Stimulated activated naive CD8-positive, alpha-beta T cell treated with anti-CD3 and anti-CD28 coated beads, Interleukin-15, Interleukin-2, amounts not matched to agents 100 ng/mL and 50 ng/mL, for 24 hours (primary cell): Measurements from ENCODE around the gene DLGAP5.

ENCODE experiments used
- H3K27ac Mint-ChIP-seq: one replicate; pipeline ENCODE4 v1.8.0; 2021; ENCODE audit warnings: mild to moderate bottlenecking, mixed read lengths
- H3K27me3 Mint-ChIP-seq: one replicate; pipeline ENCODE4 v1.8.0; 2021; ENCODE audit warnings: mixed read lengths
- H3K36me3 Mint-ChIP-seq: one replicate; pipeline ENCODE4 v1.8.0; 2021; ENCODE audit warnings: low read depth, mixed read lengths
- H3K4me1 Mint-ChIP-seq: one replicate; pipeline ENCODE4 v1.8.0; 2021; ENCODE audit warnings: low read depth, mixed read lengths
- H3K4me3 Mint-ChIP-seq: one replicate; pipeline ENCODE4 v1.8.0; 2021; ENCODE audit warnings: mild to moderate bottlenecking, mixed read lengths
- H3K9me3 Mint-ChIP-seq: one replicate; pipeline ENCODE4 v1.8.0; 2021; ENCODE audit warnings: mixed read lengths

The DLGAP5 gene

GRCh38 chr14:55127460-55127951 is 63.9 kb downstream of the DLGAP5 start:
- no peak overlapping the region for H3K27ac Mint-ChIP-seq
- no peaks in the 10 kb centered on the region for H3K9me3 Mint-ChIP-seq
- peaks cover 3% of the 10 kb centered on the region for H3K36me3 Mint-ChIP-seq
- peaks cover 37% of the 10 kb centered on the region for H3K27me3 Mint-ChIP-seq
- H3K4me1 Mint-ChIP-seq = peaks cover 15% of the 10 kb centered on the region
- H3K4me3 Mint-ChIP-seq = no peak overlapping the region

GRCh38 chr14:55126932-55127459 is 64.4 kb downstream of the DLGAP5 start:
- H3K27me3 Mint-ChIP-seq = peaks cover 34% of the 10 kb centered on the region
- H3K27ac Mint-ChIP-seq = no peak overlapping the region
- H3K9me3 Mint-ChIP-seq = no peaks in the 10 kb centered on the region
- H3K4me1 Mint-ChIP-seq = peaks cover 15% of the 10 kb centered on the region
- H3K4me3 Mint-ChIP-seq = no peak overlapping the region
- H3K36me3 Mint-ChIP-seq = peaks cover 3% of the 10 kb centered on the region

GRCh38 chr14:55126034-55126433 is 65.4 kb downstream of the DLGAP5 start:
- Mint-ChIP-seq H3K27ac (no peak overlapping the region), H3K9me3 (no peaks in the 10 kb centered on the region), H3K4me1 (peaks cover 15% of the 10 kb centered on the region), H3K36me3 (no peaks in the 10 kb centered on the region), H3K4me3 (no peak overlapping the region), H3K27me3 (peaks cover 26% of the 10 kb centered on the region)

- Mint-ChIP-seq H3K27ac (no peak overlapping the region), H3K27me3 (peaks cover 23% of the 10 kb centered on the region), H3K4me3 (no peak overlapping the region), H3K4me1 (peaks cover 15% of the 10 kb centered on the region), H3K9me3 (no peaks in the 10 kb centered on the region), H3K36me3 (no peaks in the 10 kb centered on the region)
Measured at GRCh38 chr14:55125403-55125802, 66.0 kb downstream of the DLGAP5 start.

- Mint-ChIP-seq H3K4me3 (no peak overlapping the region), H3K4me1 (peaks cover 10% of the 10 kb centered on the region), H3K27me3 (peaks cover 19% of the 10 kb centered on the region), H3K27ac (no peak overlapping the region), H3K9me3 (no peaks in the 10 kb centered on the region), H3K36me3 (no peaks in the 10 kb centered on the region)
Measured at GRCh38 chr14:55124774-55125386, 66.5 kb downstream of the DLGAP5 start.

GRCh38 chr14:55123852-55124639 is 67.3 kb downstream of the DLGAP5 start:
- H3K27me3 Mint-ChIP-seq = peaks cover 19% of the 10 kb centered on the region
- peaks cover 8% of the 10 kb centered on the region for H3K4me1 Mint-ChIP-seq
- no peaks in the 10 kb centered on the region for H3K9me3 Mint-ChIP-seq
- H3K27ac Mint-ChIP-seq = no peak overlapping the region
- no peaks in the 10 kb centered on the region for H3K36me3 Mint-ChIP-seq
- no peak overlapping the region for H3K4me3 Mint-ChIP-seq

GRCh38 chr14:55123101-55123500 is 68.3 kb downstream of the DLGAP5 start:
- Mint-ChIP-seq H3K9me3 (no peaks in the 10 kb centered on the region), H3K27ac (no peak overlapping the region), H3K4me1 (peaks cover 8% of the 10 kb centered on the region), H3K4me3 (no peak overlapping the region), H3K36me3 (no peaks in the 10 kb centered on the region), H3K27me3 (peaks cover 12% of the 10 kb centered on the region)

GRCh38 chr14:55122440-55122986 is 68.9 kb downstream of the DLGAP5 start:
- Mint-ChIP-seq H3K36me3 (no peaks in the 10 kb centered on the region), H3K4me1 (peaks cover 8% of the 10 kb centered on the region), H3K27ac (peak overlapping the region; percentile 46), H3K9me3 (no peaks in the 10 kb centered on the region), H3K4me3 (no peak overlapping the region), H3K27me3 (peaks cover 8% of the 10 kb centered on the region)

- Mint-ChIP-seq H3K27ac (no peak overlapping the region), H3K4me1 (peaks cover 6% of the 10 kb centered on the region), H3K27me3 (peaks cover under 1% of the 10 kb centered on the region)
Measured at GRCh38 chr14:55121628-55122439, 69.6 kb downstream of the DLGAP5 start.

GRCh38 chr14:55120571-55121495 is 70.6 kb downstream of the DLGAP5 start:
- Mint-ChIP-seq H3K27me3 (no peaks in the 10 kb centered on the region), H3K9me3 (no peaks in the 10 kb centered on the region), H3K4me3 (no peak overlapping the region), H3K4me1 (peaks cover 5% of the 10 kb centered on the region), H3K27ac (no peak overlapping the region), H3K36me3 (no peaks in the 10 kb centered on the region)

More at GRCh38 chr14:55121628-55122439, 69.6 kb downstream of the DLGAP5 start:
- H3K4me3 Mint-ChIP-seq = no peak overlapping the region
- no peaks in the 10 kb centered on the region for H3K9me3 Mint-ChIP-seq
- no peaks in the 10 kb centered on the region for H3K36me3 Mint-ChIP-seq

- Mint-ChIP-seq H3K4me3 (no peak overlapping the region), H3K9me3 (no peaks in the 10 kb centered on the region), H3K4me1 (no peaks in the 10 kb centered on the region), H3K27ac (no peak overlapping the region), H3K27me3 (no peaks in the 10 kb centered on the region), H3K36me3 (no peaks in the 10 kb centered on the region)
Measured at GRCh38 chr14:55118761-55119160, 72.6 kb downstream of the DLGAP5 start.

- Mint-ChIP-seq H3K4me3 (no peak overlapping the region), H3K4me1 (no peaks in the 10 kb centered on the region), H3K27me3 (no peaks in the 10 kb centered on the region), H3K9me3 (no peaks in the 10 kb centered on the region), H3K27ac (no peak overlapping the region), H3K36me3 (no peaks in the 10 kb centered on the region)
Measured at GRCh38 chr14:55117803-55118441, 73.5 kb downstream of the DLGAP5 start.

GRCh38 chr14:55116246-55117030 is 74.9 kb downstream of the DLGAP5 start:
- H3K4me3 Mint-ChIP-seq = no peak overlapping the region
- H3K9me3 Mint-ChIP-seq = no peaks in the 10 kb centered on the region
- H3K4me1 Mint-ChIP-seq = no peaks in the 10 kb centered on the region
- H3K36me3 Mint-ChIP-seq = no peaks in the 10 kb centered on the region
- no peaks in the 10 kb centered on the region for H3K27me3 Mint-ChIP-seq
- H3K27ac Mint-ChIP-seq = no peak overlapping the region
